ENCODE measurements around the gene NT5C1A. TPM values are rescaled to one million over a fixed set of nuclear protein-coding genes. Genes with fewer than 3 reads are reported as not detected.

The NT5C1A gene
- 1 to 10 TPM in 3 of 8 experiments, under 1 TPM in 2, not detected in 3; 0.22 to 2.0 (median 1.0) TPM for total RNA-seq

DNA sequence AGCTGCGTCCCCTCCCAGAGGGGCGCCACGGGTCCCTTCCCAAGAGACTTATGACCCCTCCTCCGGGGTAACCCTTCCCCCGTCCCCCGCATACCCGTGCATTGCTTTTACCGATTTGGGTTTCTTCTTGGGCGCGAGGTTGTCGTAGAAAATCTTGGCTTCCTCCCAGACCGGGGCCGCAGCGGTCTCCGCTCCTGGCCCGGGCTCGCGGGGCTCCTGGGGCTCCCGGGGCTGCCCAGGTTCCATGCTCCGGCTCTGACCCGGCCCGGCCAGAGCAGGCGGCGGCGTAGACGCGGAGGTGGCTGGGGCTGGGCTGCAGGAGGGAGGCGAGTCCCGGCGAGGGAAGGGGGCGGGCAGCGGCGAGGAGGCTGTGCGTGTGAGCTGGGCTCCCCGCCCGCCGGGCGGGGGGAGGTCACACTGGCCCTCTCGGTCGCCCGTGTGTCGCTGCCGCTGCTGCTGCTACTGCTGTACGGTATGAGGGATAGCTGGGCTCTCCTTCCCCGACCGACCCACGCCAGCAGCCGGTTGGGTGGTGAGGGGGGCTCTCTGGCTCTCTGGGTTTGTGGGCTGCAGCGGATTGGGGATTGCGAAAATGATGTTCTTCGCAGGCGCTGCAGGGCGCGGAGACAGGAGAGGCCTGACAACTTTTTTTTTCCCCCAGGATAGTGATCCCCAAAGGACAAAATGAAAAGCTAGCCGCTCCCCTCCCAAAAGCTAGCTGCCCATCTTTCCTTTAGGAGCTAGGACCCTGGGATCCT, at the start of gene NT5C1A:
Gene NT5C1A (minus strand): TSS at position 315 of the 758 bp plus-strand sequence. CDS start 69 bp downstream, at position 246.
- Histone ChIP-seq H3K4me1 (replicated peaks in 1 of 2) (peaks cover 5 to 6% of the 10 kb centered on the region in 2 donors), H3K4me3 (peak within 1 kb of the TSS; percentile 27 to 45 (median 33)), H3K27ac (no peak within 1 kb of the TSS)
- peak; percentile 55 to 88 (median 82) for ATAC-seq (replicated peaks in 6 of 8)
- in situ Hi-C loops (cut with MboI; ENCODE audit: low pct_unique_long_range_greater_than_20kb in 2 of 9, low sequenced_read_pairs in 9 of 9, unreplicated experiment in 9 of 9): no loop called here
- WGBS, 10 experiments: 1 to 20% (median 3%) methylated on average over 2 to 29 of the region's 55 CpGs; no CpG with 5 or more reads in 7 of the 10 experiments

DNA sequence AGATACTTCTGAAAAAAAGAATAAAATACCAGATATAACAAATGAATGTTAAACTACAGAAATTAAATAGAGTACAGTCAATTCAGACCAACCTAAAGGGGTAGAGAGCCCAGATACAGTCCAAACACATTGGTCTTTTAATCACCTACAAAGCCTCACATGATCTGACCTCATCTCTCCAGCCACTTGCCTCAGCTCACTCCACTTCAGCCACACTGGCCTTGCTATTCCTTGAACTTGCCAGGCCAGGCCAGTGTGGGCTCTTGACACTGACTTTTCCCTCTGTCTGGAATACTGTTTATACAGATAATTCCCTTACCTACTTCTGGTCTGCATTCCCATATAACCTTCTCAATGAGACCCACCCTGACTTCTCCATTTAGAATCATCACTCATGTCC, 49.8 kb upstream of the NT5C1A start:
- Histone ChIP-seq H3K27ac (no peak overlapping the region), H3K4me1 (replicated peaks in 1 of 2) (peaks cover 3 to 9% of the 10 kb centered on the region in 2 donors), H3K4me3 (no peak overlapping the region)
- peak in 1 of 8 experiments; percentile 39 for ATAC-seq (replicated peaks in 6 of 8)
- in situ Hi-C loops (cut with MboI; ENCODE audit: low pct_unique_long_range_greater_than_20kb in 2 of 9, low sequenced_read_pairs in 9 of 9, unreplicated experiment in 9 of 9): loop anchor here in 5 of 9 experiments (10.0 to 25.0 kb wide), 3 partner anchors 109 to 134 kb away; partner anchors contain the start of gene PABPC4 (in 1 of the 5)

DNA sequence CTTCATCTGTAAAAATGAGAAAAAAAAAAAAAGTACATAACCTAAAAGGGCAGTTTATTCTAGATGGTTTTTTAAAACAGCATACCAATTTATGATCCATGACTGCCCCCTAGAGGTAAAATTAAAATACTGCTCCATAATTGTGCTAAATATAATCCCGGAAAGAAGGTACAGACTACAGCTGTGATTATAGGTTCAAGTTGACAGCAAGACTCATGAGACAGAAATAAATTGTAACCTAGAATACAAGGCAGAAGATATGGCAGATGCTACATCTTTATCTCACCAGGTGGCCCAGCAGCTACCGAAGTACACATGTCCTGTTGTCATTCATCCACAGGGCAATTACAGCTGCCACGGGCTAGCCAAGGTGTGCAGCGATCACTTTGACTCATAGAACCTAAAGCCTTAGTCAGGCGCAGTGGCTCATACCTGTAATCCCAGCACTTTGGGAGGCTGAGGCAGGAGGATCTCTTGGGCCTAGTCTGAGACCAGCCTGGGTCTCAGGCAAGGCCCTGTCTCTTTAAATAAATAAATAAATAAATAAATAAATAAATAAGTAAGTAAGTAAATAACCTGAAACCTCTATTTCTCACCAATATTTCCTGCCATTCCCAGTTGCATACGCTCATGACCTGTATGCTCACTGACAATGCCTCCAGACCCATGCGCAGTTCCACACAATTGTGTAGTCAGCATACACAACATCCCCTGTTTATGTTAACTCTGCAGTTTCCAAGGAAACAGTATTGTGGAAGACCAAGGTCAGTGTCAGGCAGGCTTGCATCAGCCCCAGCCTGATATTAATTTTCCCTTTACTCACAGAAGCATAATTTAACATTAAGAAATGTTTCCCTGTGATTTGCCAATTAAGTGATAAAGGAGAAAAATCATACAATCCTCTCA, 48.4 kb upstream of the NT5C1A start:
- in situ Hi-C loops (cut with MboI; ENCODE audit: low pct_unique_long_range_greater_than_20kb in 2 of 9, low sequenced_read_pairs in 9 of 9, unreplicated experiment in 9 of 9): loop anchor here in 5 of 9 experiments (10.0 to 25.0 kb wide), 3 partner anchors 108 to 133 kb away; partner anchors contain the start of gene PABPC4 (in 1 of the 5)
- Histone ChIP-seq H3K27ac (no peak overlapping the region), H3K4me3 (no peak overlapping the region), H3K4me1 (replicated peaks in 1 of 2) (peaks cover 3 to 9% of the 10 kb centered on the region in 2 donors)
- 0 to 50% (median 24%) methylated on average over 1 to 7 of the region's 7 CpGs; no CpG with 5 or more reads in 1 of the 10 experiments for WGBS, 10 experiments
- ATAC-seq (replicated peaks in 6 of 8): peak; percentile 56 to 86 (median 71)

DNA sequence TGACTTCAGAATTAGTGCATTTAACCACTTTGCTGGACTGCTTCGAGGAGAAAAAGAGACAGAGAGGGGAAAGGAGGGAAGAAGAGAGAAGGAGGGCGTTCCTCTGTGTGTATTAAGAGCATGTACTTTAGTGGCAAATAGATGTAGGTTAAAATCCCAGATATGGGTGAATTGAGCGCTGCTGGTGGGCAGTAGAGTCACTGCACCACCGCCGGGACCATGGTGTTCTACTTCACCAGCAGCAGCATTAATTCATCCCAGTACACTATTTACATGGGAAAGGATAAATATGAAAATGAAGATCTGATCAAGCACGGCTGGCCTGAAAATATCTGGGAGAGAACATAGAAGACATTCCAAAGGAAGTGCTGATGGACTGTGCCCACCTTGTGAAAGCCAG, 45.9 kb upstream of the NT5C1A start:
- peak in 1 of 8 experiments; percentile 57 for ATAC-seq (replicated peaks in 6 of 8)
- WGBS, 10 experiments: 3 to 60% (median 20%) methylated on average over 1 to 6 of the region's 6 CpGs; no CpG with 5 or more reads in 1 of the 10 experiments
- H3K4me3 ChIP-seq: no peak overlapping the region
- H3K4me1 ChIP-seq (replicated peaks in 1 of 2): peaks cover 10 to 18% of the 10 kb centered on the region in 2 donors
- no peak overlapping the region for H3K27ac ChIP-seq
- in situ Hi-C loops (cut with MboI; ENCODE audit: low pct_unique_long_range_greater_than_20kb in 2 of 9, low sequenced_read_pairs in 9 of 9, unreplicated experiment in 9 of 9): loop anchor here in 5 of 9 experiments (10.0 to 25.0 kb wide), 3 partner anchors 106 to 131 kb away; partner anchors contain the start of gene PABPC4 (in 1 of the 5)

DNA sequence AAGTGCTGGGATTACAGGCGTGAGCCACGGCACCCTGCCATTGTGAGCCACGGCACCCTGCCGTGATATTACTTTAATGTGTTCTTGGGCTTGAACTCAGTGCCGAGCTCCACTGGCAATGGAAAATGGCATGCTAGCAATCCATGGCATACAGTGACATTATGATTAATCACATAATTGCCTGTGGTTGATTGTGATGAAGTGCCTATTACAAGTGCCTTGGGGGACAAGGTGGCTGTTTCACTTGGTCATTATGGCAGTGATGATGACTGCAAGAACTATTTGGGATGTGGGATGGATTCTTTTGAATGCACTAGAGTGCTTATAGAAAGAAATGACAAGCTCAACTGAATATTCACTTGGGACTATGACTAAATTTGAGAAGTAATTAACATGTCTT, 41.6 kb upstream of the NT5C1A start:
- ATAC-seq (replicated peaks in 6 of 8): no peak
- Histone ChIP-seq H3K4me3 (no peak overlapping the region), H3K27ac (no peak overlapping the region), H3K4me1 (replicated peaks in 1 of 2) (peaks cover 12 to 21% of the 10 kb centered on the region in 2 donors)
- in situ Hi-C loops (cut with MboI; ENCODE audit: low pct_unique_long_range_greater_than_20kb in 2 of 9, low sequenced_read_pairs in 9 of 9, unreplicated experiment in 9 of 9): loop anchor here in 5 of 9 experiments (10.0 to 25.0 kb wide), 3 partner anchors 101 to 126 kb away; partner anchors contain the start of gene PABPC4 (in 1 of the 5)
- WGBS, 10 experiments: 68 to 86% (median 76%) methylated on average over 2 to 4 of the region's 5 CpGs; no CpG with 5 or more reads in 7 of the 10 experiments

DNA sequence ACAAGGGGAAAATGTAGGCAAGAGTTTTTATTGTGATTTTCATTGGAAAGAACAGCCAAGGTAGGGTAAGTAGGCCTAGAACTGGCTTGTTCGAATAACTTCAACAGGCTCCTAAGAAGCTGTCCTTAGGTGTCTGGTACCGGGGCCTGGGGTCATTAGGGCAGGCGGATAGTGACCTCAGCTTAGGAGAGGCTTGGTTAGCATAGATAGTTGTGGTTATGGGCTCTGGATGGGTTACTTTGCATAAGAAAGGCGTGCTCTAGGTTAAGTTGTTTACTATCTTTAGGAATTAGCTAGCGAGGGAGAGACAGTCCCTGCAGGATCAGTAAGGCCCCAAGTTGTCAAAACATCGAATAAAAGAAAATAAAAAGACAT, 40.0 kb upstream of the NT5C1A start:
- Histone ChIP-seq H3K4me1 (replicated peaks in 1 of 2) (peaks cover 12 to 21% of the 10 kb centered on the region in 2 donors), H3K4me3 (no peak overlapping the region), H3K27ac (no peak overlapping the region)
- 0 to 67% (median 34%) methylated on average over 1 to 6 of the region's 6 CpGs for WGBS, 10 experiments
- in situ Hi-C loops (cut with MboI; ENCODE audit: low pct_unique_long_range_greater_than_20kb in 2 of 9, low sequenced_read_pairs in 9 of 9, unreplicated experiment in 9 of 9): loop anchor here in 5 of 9 experiments (10.0 to 25.0 kb wide), 3 partner anchors 100 to 125 kb away; partner anchors contain the start of gene PABPC4 (in 1 of the 5)
- ATAC-seq (replicated peaks in 6 of 8): peak in 1 of 8 experiments; percentile 45

DNA sequence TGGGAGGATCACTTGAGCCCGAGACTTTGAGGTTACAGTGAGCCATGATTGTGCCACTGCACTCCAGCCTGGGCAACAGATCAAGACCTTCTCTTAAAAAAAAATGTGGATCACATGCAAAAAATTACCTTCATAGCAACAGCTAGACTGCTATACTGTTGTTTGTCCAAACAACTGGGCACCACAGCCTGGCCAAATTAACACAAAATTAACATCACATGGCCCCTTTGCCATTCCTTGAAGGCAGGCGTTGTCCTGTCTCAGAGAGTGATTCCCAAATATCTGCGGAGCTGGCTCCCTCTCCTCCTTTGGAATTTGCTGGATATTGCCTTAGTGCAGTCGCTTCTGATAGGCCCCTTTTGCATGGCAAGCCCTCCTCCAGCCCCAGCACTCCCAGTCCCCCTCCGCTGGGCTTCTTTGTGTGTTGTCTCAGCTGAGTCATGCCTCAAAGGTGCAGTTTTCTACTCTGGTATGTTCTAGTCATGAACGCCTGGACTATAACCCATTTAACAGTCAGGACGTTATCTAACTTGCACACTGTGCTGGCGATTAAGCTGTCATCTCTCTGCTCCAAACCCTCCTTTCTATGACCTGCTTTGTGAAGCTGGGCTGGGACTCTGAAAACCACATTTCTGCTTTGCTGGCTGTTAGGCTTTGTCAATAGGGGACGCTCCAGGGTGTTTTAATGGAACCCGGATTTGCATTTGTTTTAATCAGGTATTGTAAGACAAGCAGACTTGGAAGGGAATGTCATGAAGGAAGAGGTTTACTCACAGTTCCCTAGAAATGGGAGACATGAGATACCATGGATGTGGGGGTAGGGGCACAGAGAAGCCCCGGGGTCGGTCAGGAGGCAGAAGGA, 39.4 kb upstream of the NT5C1A start:
- WGBS, 10 experiments: 24 to 100% (median 51%) methylated on average over 1 to 12 of the region's 12 CpGs
- Histone ChIP-seq H3K4me3 (no peak overlapping the region), H3K4me1 (replicated peaks in 1 of 2) (peaks cover 12 to 21% of the 10 kb centered on the region in 2 donors), H3K27ac (no peak overlapping the region)
- ATAC-seq (replicated peaks in 6 of 8): peak in 7 of 8 experiments; percentile 41 to 74 (median 57)
- in situ Hi-C loops (cut with MboI; ENCODE audit: low pct_unique_long_range_greater_than_20kb in 2 of 9, low sequenced_read_pairs in 9 of 9, unreplicated experiment in 9 of 9): loop anchor here in 5 of 9 experiments (10.0 to 25.0 kb wide), 3 partner anchors 99 to 124 kb away; partner anchors contain the start of gene PABPC4 (in 1 of the 5)

DNA sequence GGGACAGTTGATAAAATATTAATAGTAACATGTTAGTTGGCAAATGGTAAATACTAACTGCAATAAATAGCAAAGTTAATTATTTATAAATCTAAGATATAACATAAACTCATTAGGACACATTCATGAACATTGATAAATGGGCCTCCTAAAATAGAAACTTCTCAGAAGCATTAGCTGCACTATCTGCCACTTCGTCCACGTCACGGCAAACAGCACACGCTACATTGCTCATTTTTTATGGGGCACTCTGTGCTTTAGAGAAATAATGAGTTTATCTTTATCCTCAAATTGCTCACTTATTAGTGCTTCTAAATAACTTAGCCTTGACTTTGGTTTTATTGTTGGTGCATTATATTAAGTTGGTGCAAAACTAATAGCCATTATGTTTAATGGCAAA, 35.6 kb upstream of the NT5C1A start:
- in situ Hi-C loops (cut with MboI; ENCODE audit: low pct_unique_long_range_greater_than_20kb in 2 of 9, low sequenced_read_pairs in 9 of 9, unreplicated experiment in 9 of 9): loop anchor here in 4 of 9 experiments (25.0 kb wide), 2 partner anchors 95 to 120 kb away; partner anchors contain the start of gene PABPC4 (in 1 of the 4)
- Histone ChIP-seq H3K4me3 (no peak overlapping the region), H3K27ac (no peak overlapping the region), H3K4me1 (replicated peaks in 1 of 2) (peaks cover 3 to 14% of the 10 kb centered on the region in 2 donors)
- WGBS, 10 experiments: 46 to 97% (median 80%) methylated on average over 3 to 4 of the region's 4 CpGs; no CpG with 5 or more reads in 2 of the 10 experiments
- ATAC-seq (replicated peaks in 6 of 8): no peak

DNA sequence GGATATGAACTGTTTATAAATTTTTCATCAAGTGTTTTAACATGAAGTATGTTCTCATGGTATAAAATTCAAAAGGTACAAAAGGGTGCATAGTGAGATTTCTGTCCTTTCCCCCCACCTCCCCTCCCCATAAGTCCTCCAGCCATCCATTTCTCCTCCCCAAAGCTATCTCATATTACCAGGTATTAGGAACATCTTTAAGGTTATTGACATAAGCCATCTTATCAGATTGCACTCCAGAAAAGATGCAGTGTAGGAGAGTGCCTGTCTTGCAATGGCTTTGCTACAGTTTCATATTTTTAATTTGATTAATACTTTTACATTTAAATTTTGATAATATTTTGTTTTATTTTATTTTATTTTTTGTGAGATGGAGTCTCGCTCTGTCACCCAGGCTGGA, 32.9 kb upstream of the NT5C1A start:
- in situ Hi-C loops (cut with MboI; ENCODE audit: low pct_unique_long_range_greater_than_20kb in 2 of 9, low sequenced_read_pairs in 9 of 9, unreplicated experiment in 9 of 9): loop anchor here in 4 of 9 experiments (25.0 kb wide), 2 partner anchors 92 to 117 kb away; partner anchors contain the start of gene PABPC4 (in 1 of the 4)
- peaks cover 10 to 16% of the 10 kb centered on the region in 2 donors for H3K4me1 ChIP-seq (replicated peaks in 1 of 2)
- no peak for ATAC-seq (replicated peaks in 6 of 8)
- WGBS, 10 experiments: 29 to 100% (median 73%) methylated on average over 1 of the region's 1 CpG; no CpG with 5 or more reads in 2 of the 10 experiments
- H3K4me3 ChIP-seq: no peak overlapping the region
- no peak overlapping the region for H3K27ac ChIP-seq

DNA sequence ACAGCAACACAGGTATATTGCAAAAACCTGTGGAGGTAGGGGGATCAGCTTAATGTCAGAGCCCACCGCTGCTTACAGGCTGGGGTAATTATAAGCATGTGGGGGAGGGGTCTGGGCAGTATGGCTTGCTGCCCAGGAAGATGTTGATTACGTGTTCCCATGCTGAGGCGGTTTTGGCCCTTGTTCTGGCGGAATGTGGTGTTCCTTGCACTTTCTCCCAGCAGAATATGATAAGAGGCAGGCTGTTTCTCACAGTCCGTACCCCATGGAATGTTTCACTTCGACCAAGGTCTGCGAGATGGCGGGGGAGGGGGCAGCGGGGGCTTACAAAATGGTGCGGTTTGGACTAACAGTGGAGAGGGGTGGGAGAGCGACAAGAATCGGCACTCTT, 29.1 kb upstream of the NT5C1A start:
- in situ Hi-C loops (cut with MboI; ENCODE audit: low pct_unique_long_range_greater_than_20kb in 2 of 9, low sequenced_read_pairs in 9 of 9, unreplicated experiment in 9 of 9): loop anchor here in 4 of 9 experiments (25.0 kb wide), 2 partner anchors 89 to 114 kb away; partner anchors contain the start of gene PABPC4 (in 1 of the 4)
- 0 to 46% (median 19%) methylated on average over 1 to 3 of the region's 12 CpGs; no CpG with 5 or more reads in 6 of the 10 experiments for WGBS, 10 experiments
- peak in 3 of 8 experiments; percentile 5 to 11 (median 6) for ATAC-seq (replicated peaks in 6 of 8)
- Histone ChIP-seq H3K4me1 (replicated peaks in 1 of 2) (peaks cover 10 to 16% of the 10 kb centered on the region in 2 donors), H3K4me3 (no peak overlapping the region), H3K27ac (no peak overlapping the region)

DNA sequence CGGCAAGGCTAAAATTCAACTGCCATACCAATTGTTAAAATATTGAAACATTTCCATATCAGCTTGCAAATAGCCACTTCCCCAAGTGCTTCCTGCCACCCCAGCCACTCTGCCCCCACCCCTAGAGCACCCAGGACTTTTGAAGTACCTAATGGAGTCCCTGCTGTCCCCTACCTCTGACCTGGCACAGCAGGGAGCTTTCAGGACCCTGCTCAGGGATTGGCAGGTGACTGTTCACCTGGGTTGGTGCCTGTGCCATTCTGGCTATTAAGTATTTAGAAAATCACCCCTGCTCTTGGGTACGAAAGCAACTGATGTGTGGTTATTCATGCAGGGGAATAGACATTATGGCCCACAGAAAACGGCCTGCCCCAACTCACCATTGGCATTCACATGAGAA, 28.4 kb upstream of the NT5C1A start:
- ATAC-seq (replicated peaks in 6 of 8): no peak
- 0 to 80% (median 58%) methylated on average over 1 to 3 of the region's 3 CpGs; no CpG with 5 or more reads in 4 of the 10 experiments for WGBS, 10 experiments
- Histone ChIP-seq H3K4me3 (no peak overlapping the region), H3K4me1 (replicated peaks in 1 of 2) (peaks cover 10 to 16% of the 10 kb centered on the region in 2 donors), H3K27ac (no peak overlapping the region)
- in situ Hi-C loops (cut with MboI; ENCODE audit: low pct_unique_long_range_greater_than_20kb in 2 of 9, low sequenced_read_pairs in 9 of 9, unreplicated experiment in 9 of 9): loop anchor here in 4 of 9 experiments (25.0 kb wide), 2 partner anchors 88 to 113 kb away; partner anchors contain the start of gene PABPC4 (in 1 of the 4)

Measured in motor neuron (in vitro differentiated cells).